GM12864 (cell line): ENCODE measurements around the gene UBTD2.

Experiments
- DNase-seq: peaks from one replicate; pipeline ENCODE4 v3.0.0-alpha.2; 2011; ENCODE audit warnings: low read depth
- H3K4me3 ChIP-seq: 2 replicates; pipeline ENCODE4 v1.5.1; 2011; ENCODE audit warnings: mild to moderate bottlenecking, low read depth, low read length, control low read depth
- TF ChIP-seq, protein P1 (sequence below): IDR thresholded peaks from 2 replicates; pipeline ENCODE4 v1.5.1; 2011; ENCODE audit warnings: low read depth, mild to moderate bottlenecking, moderate library complexity, low read length, control low read depth, inconsistent platforms; ENCODE audit errors: missing control alignments

The UBTD2 gene

DNA sequence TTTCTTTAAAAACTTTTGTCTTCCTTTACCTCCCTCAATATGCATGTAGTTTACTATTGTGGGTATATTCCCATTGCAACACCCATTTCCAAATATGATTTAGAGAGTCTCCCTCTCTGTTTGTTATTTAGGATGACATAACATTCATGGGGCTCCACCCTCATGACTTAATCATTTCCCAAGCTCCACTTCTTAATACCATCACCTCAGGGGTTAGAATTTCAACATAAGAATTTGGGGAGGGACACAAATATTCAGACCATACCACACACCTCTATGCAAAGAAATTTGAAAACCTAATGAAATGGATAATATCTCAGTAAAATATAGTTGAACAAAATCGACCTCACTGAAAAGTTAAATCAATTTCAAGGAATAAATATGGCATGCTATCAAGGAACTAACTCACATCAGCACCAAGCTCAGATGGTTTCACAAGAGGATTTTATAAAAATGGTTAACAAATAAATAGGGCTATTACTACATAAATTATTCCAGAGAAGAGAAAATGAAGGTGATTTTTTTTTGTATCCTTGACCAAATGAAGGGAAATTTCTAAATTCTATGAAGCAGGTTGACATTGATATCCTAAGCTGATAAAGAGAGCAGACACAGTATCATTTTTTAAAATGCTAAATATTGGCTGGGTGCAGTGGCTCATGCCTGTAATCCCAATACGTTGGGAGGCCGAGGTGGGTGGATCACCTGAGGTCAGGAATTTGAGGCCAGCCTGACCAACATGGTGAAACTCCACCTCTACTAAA is 20.2 kb upstream of the UBTD2 start:
- no peak for DNase-seq
- TF ChIP-seq, protein P1, sequence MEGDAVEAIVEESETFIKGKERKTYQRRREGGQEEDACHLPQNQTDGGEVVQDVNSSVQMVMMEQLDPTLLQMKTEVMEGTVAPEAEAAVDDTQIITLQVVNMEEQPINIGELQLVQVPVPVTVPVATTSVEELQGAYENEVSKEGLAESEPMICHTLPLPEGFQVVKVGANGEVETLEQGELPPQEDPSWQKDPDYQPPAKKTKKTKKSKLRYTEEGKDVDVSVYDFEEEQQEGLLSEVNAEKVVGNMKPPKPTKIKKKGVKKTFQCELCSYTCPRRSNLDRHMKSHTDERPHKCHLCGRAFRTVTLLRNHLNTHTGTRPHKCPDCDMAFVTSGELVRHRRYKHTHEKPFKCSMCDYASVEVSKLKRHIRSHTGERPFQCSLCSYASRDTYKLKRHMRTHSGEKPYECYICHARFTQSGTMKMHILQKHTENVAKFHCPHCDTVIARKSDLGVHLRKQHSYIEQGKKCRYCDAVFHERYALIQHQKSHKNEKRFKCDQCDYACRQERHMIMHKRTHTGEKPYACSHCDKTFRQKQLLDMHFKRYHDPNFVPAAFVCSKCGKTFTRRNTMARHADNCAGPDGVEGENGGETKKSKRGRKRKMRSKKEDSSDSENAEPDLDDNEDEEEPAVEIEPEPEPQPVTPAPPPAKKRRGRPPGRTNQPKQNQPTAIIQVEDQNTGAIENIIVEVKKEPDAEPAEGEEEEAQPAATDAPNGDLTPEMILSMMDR = no peak
- no peak overlapping the region for H3K4me3 ChIP-seq

DNA sequence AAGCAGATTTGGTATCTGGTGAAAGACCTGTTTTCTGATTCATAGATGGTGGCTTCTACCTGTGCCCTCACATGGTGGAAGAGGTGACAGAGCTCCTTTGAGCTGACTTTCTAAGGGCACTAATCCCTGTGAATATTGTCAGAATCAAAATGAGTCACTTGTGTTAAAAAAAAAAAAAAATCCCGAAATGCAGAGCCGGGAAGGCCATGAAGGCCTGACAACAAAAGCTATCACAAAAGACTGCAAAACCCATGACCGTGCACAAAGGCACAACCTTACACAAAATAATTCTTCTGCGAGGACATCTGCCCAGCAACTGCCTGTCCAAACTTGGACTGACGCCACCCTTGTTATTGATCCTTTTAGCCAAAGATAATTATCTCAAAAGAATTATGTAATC is 19.6 kb upstream of the UBTD2 start:
- no peak for DNase-seq

GRCh38 chr5:172302047-172302710 is 18.6 kb upstream of the UBTD2 start:
- TF ChIP-seq, protein P1 = no peak
- no peak overlapping the region for H3K4me3 ChIP-seq
- DNase-seq = no peak

More for the DNA sequence above, 19.6 kb upstream of the UBTD2 start:
- H3K4me3 ChIP-seq = no peak overlapping the region
- TF ChIP-seq, protein P1 = no peak

DNA sequence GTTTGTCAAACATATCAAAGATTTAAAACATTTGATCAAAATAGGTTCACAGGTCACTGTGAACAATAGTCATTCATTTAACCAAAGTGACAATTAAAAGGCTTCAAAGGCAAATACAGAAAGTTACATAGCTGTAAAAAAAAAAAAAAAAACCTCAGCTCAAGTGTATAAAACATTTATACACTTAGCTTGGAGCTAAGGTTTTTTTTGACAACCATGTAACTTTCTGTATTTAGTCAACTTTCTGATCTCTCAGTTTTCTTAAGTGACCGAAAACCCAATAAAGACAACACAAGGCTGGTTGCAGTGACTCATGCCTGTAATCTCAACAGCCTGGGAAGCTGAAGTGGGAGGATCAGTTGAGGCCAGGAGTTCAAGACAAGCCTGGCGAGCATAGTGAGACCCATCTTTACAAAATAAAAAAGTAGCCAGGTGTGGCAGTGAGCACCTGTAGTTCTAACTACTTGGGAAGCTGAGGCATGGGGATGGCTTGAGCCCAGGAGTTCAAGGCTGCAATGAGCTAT is 16.4 kb upstream of the UBTD2 start:
- DNase-seq = no peak
- TF ChIP-seq, protein P1 = no peak
- no peak overlapping the region for H3K4me3 ChIP-seq

DNA sequence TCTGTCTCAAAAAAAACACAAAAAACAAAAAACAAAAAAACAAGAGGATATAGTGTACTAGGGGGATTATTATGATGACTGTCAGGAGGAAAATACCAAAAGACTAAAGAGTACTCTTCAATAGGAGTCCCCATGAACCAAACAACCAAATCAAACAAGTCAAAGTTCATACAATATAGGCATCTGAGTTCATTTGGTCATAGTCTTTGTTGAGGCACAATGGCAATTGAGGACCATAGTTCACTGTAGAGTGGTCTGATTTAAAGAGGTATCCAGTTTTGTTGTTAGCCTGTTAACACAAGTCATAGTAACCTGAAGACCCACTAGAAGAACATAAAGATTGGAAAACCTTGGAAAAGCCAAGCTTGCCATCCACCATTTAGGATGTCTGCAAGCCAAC is 11.3 kb upstream of the UBTD2 start:
- H3K4me3 ChIP-seq = no peak overlapping the region
- TF ChIP-seq, protein P1 = no peak
- DNase-seq = no peak

GRCh38 chr5:172293745-172294342 is 10.3 kb upstream of the UBTD2 start:
- TF ChIP-seq, protein P1 = no peak
- no peak for DNase-seq
- H3K4me3 ChIP-seq = no peak overlapping the region
